Measurements from ENCODE around the gene ZBTB4.
"Not testable (repeated sequence)": the region's sequence is repeated elsewhere in the genome, so short reads cannot be mapped to it uniquely, and the experiment has no call there.

ZBTB4 gene

GRCh38 chr17:7495906-7496434, 16.5 kb upstream of the ZBTB4 start:
- no peak for DNase-seq (ENCODE audit: low read depth in 3 of 3)

- no peak for DNase-seq (ENCODE audit: low read depth in 3 of 3)
These were observed 14.5 kb upstream of the ZBTB4 start for GRCh38 chr17:7493941-7494340.

GRCh38 chr17:7491583-7491982, 12.2 kb upstream of the ZBTB4 start:
- DNase-seq (ENCODE audit: low read depth in 3 of 3): no peak

- no peak for DNase-seq (ENCODE audit: low read depth in 3 of 3)
These were observed 10.7 kb upstream of the ZBTB4 start for GRCh38 chr17:7490144-7490543.

- no peak for DNase-seq (ENCODE audit: low read depth in 3 of 3)
These were observed 6.8 kb upstream of the ZBTB4 start for GRCh38 chr17:7486181-7486580.

- DNase-seq (ENCODE audit: low read depth in 3 of 3): no peak
These were observed 5.5 kb upstream of the ZBTB4 start for GRCh38 chr17:7484919-7485377.

- peak; percentile 96 to 98 (median 97) for DNase-seq (ENCODE audit: low read depth in 3 of 3)
These were observed 4.9 kb upstream of the ZBTB4 start, which contains the start of gene POLR2A for GRCh38 chr17:7484067-7484918. Gene POLR2A (plus strand): TSS chr17:7484366.

- peak; percentile 85 to 96 (median 88) for DNase-seq (ENCODE audit: low read depth in 3 of 3)
These were observed 4.0 kb upstream of the ZBTB4 start for GRCh38 chr17:7483255-7484066.

GRCh38 chr17:7482742-7483088, 3.3 kb upstream of the ZBTB4 start:
- not testable (repeated sequence) for DNase-seq (ENCODE audit: low read depth in 3 of 3)

GRCh38 chr17:7481842-7482741, 2.7 kb upstream of the ZBTB4 start:
- not testable (repeated sequence) for DNase-seq (ENCODE audit: low read depth in 3 of 3)

- not testable (repeated sequence) for DNase-seq (ENCODE audit: low read depth in 3 of 3)
These were observed 1.8 kb upstream of the ZBTB4 start, which contains the start of gene SLC35G6 for GRCh38 chr17:7481275-7481674. Gene SLC35G6 (plus strand): TSS chr17:7481446. CDS start chr17:7481517, 71 bp downstream.

GRCh38 chr17:7480089-7480384, 606 bp upstream of the ZBTB4 start:
- no peak for DNase-seq (ENCODE audit: low read depth in 3 of 3)

- peak in 1 of 3 experiments; percentile 22 for DNase-seq (ENCODE audit: low read depth in 3 of 3)
These were observed 887 bp downstream of the ZBTB4 start for GRCh38 chr17:7478276-7479212.

GRCh38 chr17:7477392-7478275, 1.8 kb downstream of the ZBTB4 start:
- no peak for DNase-seq (ENCODE audit: low read depth in 3 of 3)

GRCh38 chr17:7476951-7477350, 2.5 kb downstream of the ZBTB4 start:
- DNase-seq (ENCODE audit: low read depth in 3 of 3): no peak

GRCh38 chr17:7476494-7476893, 2.9 kb downstream of the ZBTB4 start:
- DNase-seq (ENCODE audit: low read depth in 3 of 3): no peak

- DNase-seq (ENCODE audit: low read depth in 3 of 3): no peak
These were observed 3.5 kb downstream of the ZBTB4 start for GRCh38 chr17:7475764-7476422.

GRCh38 chr17:7474767-7475166, 4.7 kb downstream of the ZBTB4 start:
- not testable (repeated sequence) for DNase-seq (ENCODE audit: low read depth in 3 of 3)

GRCh38 chr17:7471729-7472128, 7.7 kb downstream of the ZBTB4 start:
- no peak for DNase-seq (ENCODE audit: low read depth in 3 of 3)
